Neural cell (in vitro differentiated cells): ENCODE measurements around the gene MRPL53. TPM values are rescaled to one million over a fixed set of nuclear protein-coding genes. Genes with fewer than 3 reads are reported as not detected.

Experiments
- H2AFZ ChIP-seq: fragments of 200-600, 300-800 bp; sonication (generic), shearing (Covaris generic); 2 replicates; pipeline ENCODE4 v1.6.0; 2014; ENCODE audit warnings: low read depth, mild to moderate bottlenecking, antibody characterized with exemption, low read length, moderate library complexity
- H3F3A ChIP-seq: fragments of 200-600 bp; shearing (Covaris generic); 2 replicates; pipeline ENCODE4 v1.6.1; 2016; ENCODE audit warnings: mild to moderate bottlenecking, moderate library complexity, mixed read lengths, antibody characterized with exemption, low read length; ENCODE audit not compliant: insufficient read depth, poor library complexity, severe bottlenecking
- H3K27ac ChIP-seq: fragments of 200-600, 300-800 bp; sonication (generic), shearing (Covaris generic); 2 replicates; pipeline ENCODE4 v1.5.1; 2014; ENCODE audit warnings: mild to moderate bottlenecking, low read length, moderate library complexity
- H3K27me3 ChIP-seq: fragments of 300-800, 200-600 bp; sonication (generic), shearing (Covaris generic); 2 replicates; pipeline ENCODE4 v1.6.0; 2014; ENCODE audit warnings: mild to moderate bottlenecking, low read depth, low read length, moderate library complexity; ENCODE audit not compliant: insufficient read depth
- H3K36me3 ChIP-seq: fragments of 300-800, 200-600 bp; sonication (generic), shearing (Covaris generic); 2 replicates; pipeline ENCODE4 v1.5.1; 2014; ENCODE audit warnings: mild to moderate bottlenecking, antibody characterized with exemption, low read length, moderate library complexity; ENCODE audit not compliant: insufficient read depth
- H3K4me2 ChIP-seq: fragments of 300-800, 200-600 bp; sonication (generic), shearing (Covaris generic); 2 replicates; pipeline ENCODE4 v1.6.0; 2014; ENCODE audit warnings: mild to moderate bottlenecking, low read length
- H3K4me3 ChIP-seq: fragments of 300-800, 200-600 bp; sonication (generic), shearing (Covaris generic); 2 replicates; pipeline ENCODE4 v1.5.1; 2014; ENCODE audit warnings: mild to moderate bottlenecking, low read length, moderate library complexity
- H3K79me2 ChIP-seq: fragments of 200-600 bp; shearing (Covaris generic); replicated peaks from 2 replicates; pipeline ENCODE4 v1.6.0; 2014; ENCODE audit warnings: mild to moderate bottlenecking, low read length, moderate library complexity; ENCODE audit not compliant: insufficient read depth
- H3K9ac ChIP-seq: fragments of 300-800, 200-600 bp; sonication (generic), shearing (Covaris generic); 2 replicates; pipeline ENCODE4 v1.6.1; 2016; ENCODE audit warnings: mild to moderate bottlenecking, low read length, mixed read lengths
- H3K9me2 ChIP-seq: fragments of 200-600 bp; shearing (Covaris generic); 2 replicates; pipeline ENCODE4 v1.6.1; 2016; ENCODE audit warnings: mild to moderate bottlenecking, low read length, mixed read lengths; ENCODE audit not compliant: insufficient read depth
- H3K9me3 ChIP-seq: fragments of 200-600, 300-800 bp; sonication (generic), shearing (Covaris generic); 2 replicates; pipeline ENCODE4 v1.6.1; 2016; ENCODE audit warnings: mild to moderate bottlenecking, mixed run types, low read length, moderate library complexity, mixed read lengths
- H4K20me1 ChIP-seq: fragments of 200-600 bp; shearing (Covaris generic); 2 replicates; pipeline ENCODE4 v1.6.1; 2016; ENCODE audit warnings: mild to moderate bottlenecking, mixed run types; ENCODE audit not compliant: insufficient read depth
- CTCF ChIP-seq: fragments of 450-650 bp; IDR thresholded peaks from 2 replicates; pipeline ENCODE4 v1.5.1; 2014; ENCODE audit warnings: antibody characterized with exemption, mild to moderate bottlenecking, moderate library complexity; ENCODE audit not compliant: poor library complexity, severe bottlenecking
- EP300 ChIP-seq: fragments of 450-650 bp; conservative IDR thresholded peaks from 2 replicates; pipeline ENCODE4 v1.6.1; 2014; ENCODE audit warnings: antibody characterized with exemption, mild to moderate bottlenecking, moderate library complexity; ENCODE audit not compliant: poor library complexity, severe bottlenecking
- EZH2 ChIP-seq: fragments of 200-600, 300-800 bp; shearing (Covaris generic), sonication (generic); IDR thresholded peaks from 2 replicates; pipeline ENCODE4 v1.6.1; 2014; ENCODE audit warnings: antibody characterized with exemption, low read length, borderline replicate concordance, mild to moderate bottlenecking; ENCODE audit not compliant: insufficient read depth, poor library complexity, severe bottlenecking
- MXI1 ChIP-seq: fragments of 450-650 bp; conservative IDR thresholded peaks from 2 replicates; pipeline ENCODE4 v1.6.1; 2014; ENCODE audit warnings: antibody characterized with exemption, mild to moderate bottlenecking; ENCODE audit not compliant: poor library complexity, severe bottlenecking
- POLR2AphosphoS5 ChIP-seq: IDR thresholded peaks from 2 replicates; pipeline ENCODE4 v1.6.1; 2012
- RAD21 ChIP-seq: fragments of 450-650 bp; conservative IDR thresholded peaks from 2 replicates; pipeline ENCODE4 v1.6.1; 2014; ENCODE audit warnings: antibody characterized with exemption, mild to moderate bottlenecking, moderate library complexity
- REST ChIP-seq: IDR thresholded peaks from 2 replicates; pipeline ENCODE4 v1.6.1; 2012; ENCODE audit warnings: borderline replicate concordance
- SMC3 ChIP-seq: fragments of 450-650 bp; conservative IDR thresholded peaks from 2 replicates; pipeline ENCODE4 v1.6.1; 2014; ENCODE audit warnings: antibody characterized with exemption, mild to moderate bottlenecking, moderate library complexity; ENCODE audit not compliant: poor library complexity
- TAF1 ChIP-seq: IDR thresholded peaks from 2 replicates; pipeline ENCODE4 v1.6.1; 2012; ENCODE audit warnings: low read depth
- polyA plus RNA-seq: library from polyadenylated mRNA; depleted of rRNA; stranded (reverse); fragments of >200 nt; gene quantifications from 2 replicates; pipeline ENCODE4 v1.2.3, GENCODE V29; 2014

Gene MRPL53
- polyA plus RNA-seq, 1 donor from 2014 or later: 28.0 TPM

- H3K79me2 ChIP-seq: peaks cover 9% of the 10 kb centered on the region
- H3K9ac ChIP-seq: peak overlapping the region; percentile 82
- no peaks in the 10 kb centered on the region for H3K27me3 ChIP-seq
- no peaks in the 10 kb centered on the region for H3K36me3 ChIP-seq
- H3K9me3 ChIP-seq: no peaks in the 10 kb centered on the region
- peak overlapping the region; percentile 66 for H3K27ac ChIP-seq
- no peak for TF ChIP-seq EP300
- no peak for TF ChIP-seq SMC3
- no peak for TF ChIP-seq REST
- no peak for TF ChIP-seq MXI1
- TF ChIP-seq POLR2AphosphoS5: no peak
- no peak for TF ChIP-seq CTCF
- TF ChIP-seq EZH2: no peak
- TF ChIP-seq TAF1: no peak
- no peak for TF ChIP-seq RAD21
- H3K4me2 ChIP-seq: peak overlapping the region; percentile 91
- peak overlapping the region; percentile 95 for H3K4me3 ChIP-seq
- no peak overlapping the region for H2AFZ ChIP-seq
- H3F3A ChIP-seq: no peaks in the 10 kb centered on the region
- no peaks in the 10 kb centered on the region for H4K20me1 ChIP-seq
- no peaks in the 10 kb centered on the region for H3K9me2 ChIP-seq
These were observed 8.1 kb downstream of the MRPL53 start for GRCh38 chr2:74464406-74464805.

- H3K4me2 ChIP-seq: no peak overlapping the region
These were observed 9.7 kb downstream of the MRPL53 start for GRCh38 chr2:74462786-74463105.

More at GRCh38 chr2:74462786-74463105, 9.7 kb downstream of the MRPL53 start:
- no peak for TF ChIP-seq CTCF
- TF ChIP-seq POLR2AphosphoS5: no peak
- no peak for TF ChIP-seq SMC3
- no peak for TF ChIP-seq MXI1
- TF ChIP-seq EP300: no peak
- TF ChIP-seq TAF1: no peak
- TF ChIP-seq EZH2: no peak
- TF ChIP-seq REST: no peak
- TF ChIP-seq RAD21: no peak
- Histone ChIP-seq H3K9me3 (no peaks in the 10 kb centered on the region), H3F3A (no peaks in the 10 kb centered on the region), H3K9ac (no peak overlapping the region), H2AFZ (no peak overlapping the region), H4K20me1 (no peaks in the 10 kb centered on the region), H3K4me3 (no peak overlapping the region), H3K27ac (no peak overlapping the region), H3K27me3 (no peaks in the 10 kb centered on the region), H3K9me2 (no peaks in the 10 kb centered on the region), H3K36me3 (no peaks in the 10 kb centered on the region), H3K79me2 (peaks cover 18% of the 10 kb centered on the region)
